Fibroblast of skin of abdomen (primary cell): ENCODE data around the gene LOXHD1.

Experiments used
- DNase-seq: peaks from one replicate; pipeline ENCODE4 v3.0.0-alpha.2; 2013

The LOXHD1 gene

DNA sequence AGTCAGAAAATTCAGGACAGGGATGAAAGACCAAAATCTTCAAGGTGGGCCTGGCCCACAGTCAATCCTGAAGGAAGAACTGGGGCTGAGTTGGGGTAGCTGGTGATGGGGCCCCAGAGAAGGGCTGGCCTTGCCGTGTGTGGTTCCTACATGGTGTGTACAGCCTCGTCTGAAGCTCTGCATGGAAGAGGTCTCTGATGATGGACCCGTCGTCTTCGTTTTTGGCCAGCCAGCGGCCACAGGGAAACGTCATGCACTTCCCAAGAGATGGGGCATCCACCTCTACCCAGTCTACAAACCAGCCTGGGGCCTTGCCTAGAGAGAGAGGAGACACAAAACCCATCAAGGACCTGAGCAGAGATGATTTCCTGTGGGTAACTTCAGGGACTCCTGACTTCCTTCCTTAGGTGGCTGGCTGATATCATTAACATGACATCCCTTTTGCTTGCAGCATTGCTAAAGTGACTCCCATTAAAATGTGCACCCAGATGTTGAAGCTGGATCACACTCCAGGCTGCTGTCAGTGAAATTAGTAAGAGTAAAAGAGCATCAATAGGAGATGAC is 115.3 kb downstream of the LOXHD1 start:
- no peak for DNase-seq

GRCh38 chr18:46538376-46538775 is 118.6 kb downstream of the LOXHD1 start:
- no peak for DNase-seq

DNA sequence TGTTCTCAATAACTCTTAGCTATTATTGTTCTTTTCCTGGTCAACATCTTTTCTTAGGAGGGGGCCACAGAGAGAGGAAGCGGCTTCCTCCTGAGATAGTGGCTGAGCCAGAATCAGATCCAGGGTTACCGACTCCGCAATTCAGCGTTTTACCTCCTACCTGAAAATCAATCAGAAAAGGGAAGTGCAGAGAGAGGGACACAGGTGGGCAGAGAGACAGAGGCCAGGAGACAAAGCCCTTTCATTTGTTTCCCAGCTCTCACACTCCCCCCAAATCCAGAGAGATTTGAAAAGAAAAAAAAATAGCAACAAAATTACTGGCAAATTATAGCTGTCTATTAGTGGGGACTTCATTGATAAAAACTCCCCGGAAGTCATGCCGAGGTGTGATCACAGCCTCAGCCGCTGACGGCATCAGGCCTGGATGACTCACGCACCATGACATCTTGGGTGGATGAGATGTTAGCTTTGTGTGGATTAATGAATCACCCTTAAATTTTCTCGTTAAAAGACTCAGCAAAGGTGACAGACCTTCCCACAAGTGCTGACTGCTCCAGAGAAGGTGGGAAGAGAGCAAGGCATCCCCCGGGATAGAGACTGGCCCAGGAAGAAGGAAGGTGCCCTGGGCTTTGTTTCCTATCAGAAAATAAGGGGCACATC is 120.7 kb downstream of the LOXHD1 start:
- DNase-seq = no peak

DNA sequence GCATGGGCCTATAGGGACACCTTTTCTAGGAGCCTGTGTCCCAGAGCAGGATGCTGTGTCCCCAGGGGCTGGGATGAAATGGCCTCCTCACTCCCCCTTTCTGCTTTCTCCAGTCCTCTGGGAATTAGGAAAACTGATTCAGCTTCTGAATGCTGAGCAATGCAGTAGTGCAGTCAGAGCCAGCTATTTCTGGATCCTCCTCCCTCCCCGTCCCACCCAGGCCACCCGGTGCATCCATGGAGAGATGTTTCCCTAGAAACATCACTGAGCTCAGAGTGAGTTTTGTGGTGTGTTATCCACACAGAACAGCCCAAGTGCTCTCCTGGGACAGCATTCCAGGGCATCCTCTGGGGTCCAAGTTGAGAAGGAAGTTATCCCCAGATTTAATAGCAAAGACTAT is 125.5 kb downstream of the LOXHD1 start:
- DNase-seq = no peak

- no peak for DNase-seq
Measured at GRCh38 chr18:46528037-46528436, 129.0 kb downstream of the LOXHD1 start.

DNA sequence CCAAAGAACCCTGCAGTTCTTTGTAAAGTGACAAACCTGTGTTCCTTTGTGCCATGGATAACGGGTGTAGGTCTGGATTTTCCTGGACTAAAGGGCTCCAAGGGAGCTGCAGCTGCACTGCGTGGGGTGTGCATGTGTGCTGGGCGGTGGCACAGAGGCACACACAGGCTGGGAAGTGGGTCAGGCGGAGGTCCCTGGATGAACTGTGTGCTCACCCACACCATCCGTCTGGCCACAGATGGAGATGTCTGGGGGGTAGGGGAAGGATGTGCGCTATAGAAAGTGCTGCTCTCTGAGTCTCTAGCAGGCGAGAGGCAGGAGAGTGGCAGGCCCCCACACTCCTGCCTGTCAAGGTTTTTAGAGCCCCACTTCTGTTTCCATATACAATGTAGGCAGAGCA is 137.2 kb downstream of the LOXHD1 start:
- DNase-seq = no peak

DNA sequence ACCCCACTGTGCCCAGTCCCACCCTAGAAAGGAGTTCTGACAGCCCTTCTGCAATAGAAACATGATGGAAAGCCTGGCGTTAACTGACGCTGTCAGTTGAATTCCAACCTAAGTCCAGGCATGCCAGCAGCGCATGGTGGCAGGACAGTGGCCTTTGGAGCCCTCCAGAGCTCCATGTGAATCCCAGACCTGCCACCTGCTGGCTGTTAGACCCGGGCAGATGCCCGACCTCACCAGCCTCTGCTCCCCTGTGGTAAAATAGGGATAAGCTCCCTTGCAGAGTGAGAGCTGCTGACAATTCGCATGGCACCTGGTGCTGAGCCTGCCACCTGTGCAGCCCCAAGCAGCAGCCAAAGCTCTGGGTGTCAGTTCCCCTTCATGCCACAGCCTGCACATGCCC is 138.6 kb downstream of the LOXHD1 start:
- no peak for DNase-seq

DNA sequence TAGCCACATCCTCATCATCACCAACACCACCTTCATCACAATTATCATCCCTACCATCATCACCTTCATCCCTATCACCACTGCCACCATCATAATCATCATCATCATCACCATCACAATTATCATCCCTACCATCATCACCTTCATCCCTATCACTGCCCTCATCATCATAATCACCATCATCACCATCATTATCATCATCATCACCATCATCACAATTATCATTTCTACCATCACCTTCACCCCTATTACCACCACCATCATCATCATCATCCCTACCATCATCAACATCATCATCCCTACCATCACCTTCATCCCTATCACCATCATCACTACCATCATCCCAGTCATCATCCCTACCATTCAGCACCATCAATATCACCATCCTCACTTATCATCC is 140.5 kb downstream of the LOXHD1 start:
- DNase-seq = no peak

DNA sequence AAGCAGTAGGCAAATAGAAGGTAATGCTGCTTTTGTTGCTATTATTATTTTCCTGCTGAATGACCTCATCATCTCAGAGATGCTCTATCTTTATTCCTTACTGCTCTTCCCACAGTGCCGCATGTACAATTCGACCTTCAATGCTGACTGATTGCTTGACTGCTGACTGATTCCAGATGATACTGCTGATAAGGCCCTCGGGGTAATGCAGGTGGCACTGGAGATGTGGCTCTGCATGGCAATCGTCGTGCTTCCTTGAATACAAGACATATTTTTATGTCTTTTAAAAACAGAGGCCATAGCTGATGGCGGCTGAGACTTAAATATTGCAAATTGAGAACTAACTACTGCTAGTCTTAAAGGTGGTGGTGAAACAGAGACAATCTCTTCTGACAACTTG is 146.6 kb downstream of the LOXHD1 start:
- no peak for DNase-seq

- DNase-seq = no peak
Measured at GRCh38 chr18:46509530-46509929, 147.5 kb downstream of the LOXHD1 start.

- DNase-seq = no peak
Measured at GRCh38 chr18:46506974-46507586, 149.9 kb downstream of the LOXHD1 start.

- DNase-seq = no peak
Measured at GRCh38 chr18:46502444-46502843, 154.6 kb downstream of the LOXHD1 start.

DNA sequence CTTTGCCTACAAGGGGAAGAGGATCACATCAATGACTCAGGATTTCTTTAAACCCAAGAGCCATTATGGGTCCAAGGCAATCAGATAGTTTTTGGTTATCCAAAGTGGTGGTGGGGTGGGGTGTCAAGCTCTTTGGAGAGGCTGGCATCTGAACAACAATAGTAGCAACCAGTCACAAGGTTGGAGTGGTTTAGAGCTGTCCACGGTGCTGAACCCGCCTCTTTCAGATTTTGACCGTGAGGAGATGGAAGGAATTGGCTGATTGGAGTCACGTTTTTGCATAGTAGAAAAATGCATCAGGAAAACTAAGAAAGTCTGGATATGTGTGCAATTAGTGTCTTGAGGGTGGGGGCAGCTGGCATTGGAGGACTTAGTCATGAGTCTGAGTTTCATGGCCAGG is 159.9 kb downstream of the LOXHD1 start:
- peak; percentile 16 for DNase-seq

GRCh38 chr18:46488471-46489213 is 168.4 kb downstream of the LOXHD1 start:
- no peak for DNase-seq

GRCh38 chr18:46485675-46486194 is 171.3 kb downstream of the LOXHD1 start:
- DNase-seq = no peak

GRCh38 chr18:46484971-46485370 is 172.0 kb downstream of the LOXHD1 start:
- no peak for DNase-seq

GRCh38 chr18:46482831-46483230 is 174.2 kb downstream of the LOXHD1 start:
- DNase-seq = no peak

GRCh38 chr18:46481847-46482245 is 175.2 kb downstream of the LOXHD1 start:
- no peak for DNase-seq

- peak; percentile 30 for DNase-seq
Measured at GRCh38 chr18:46481048-46481846, 175.8 kb downstream of the LOXHD1 start.

- peak; percentile 21 for DNase-seq
Measured at GRCh38 chr18:46480226-46480625, 176.8 kb downstream of the LOXHD1 start.

DNA sequence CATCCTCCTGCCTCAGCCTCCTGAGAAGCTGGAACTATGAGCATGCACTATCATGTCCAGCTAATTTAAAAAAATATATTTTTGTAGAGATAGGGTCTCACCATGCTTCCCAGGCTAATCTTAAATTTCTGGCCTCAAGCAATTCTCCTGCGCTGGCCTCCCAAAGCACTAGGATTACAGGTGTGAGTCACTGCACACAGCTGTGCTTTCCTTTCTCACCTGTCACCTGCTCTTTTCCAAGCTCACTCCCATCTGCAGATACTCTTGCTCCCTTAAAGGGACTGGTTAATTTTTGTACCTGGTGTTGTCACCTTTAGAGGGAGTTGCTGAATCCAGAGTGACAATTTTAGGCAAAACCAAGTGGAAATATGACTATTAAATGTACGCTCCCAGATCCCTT is 178.2 kb downstream of the LOXHD1 start:
- no peak for DNase-seq

DNA sequence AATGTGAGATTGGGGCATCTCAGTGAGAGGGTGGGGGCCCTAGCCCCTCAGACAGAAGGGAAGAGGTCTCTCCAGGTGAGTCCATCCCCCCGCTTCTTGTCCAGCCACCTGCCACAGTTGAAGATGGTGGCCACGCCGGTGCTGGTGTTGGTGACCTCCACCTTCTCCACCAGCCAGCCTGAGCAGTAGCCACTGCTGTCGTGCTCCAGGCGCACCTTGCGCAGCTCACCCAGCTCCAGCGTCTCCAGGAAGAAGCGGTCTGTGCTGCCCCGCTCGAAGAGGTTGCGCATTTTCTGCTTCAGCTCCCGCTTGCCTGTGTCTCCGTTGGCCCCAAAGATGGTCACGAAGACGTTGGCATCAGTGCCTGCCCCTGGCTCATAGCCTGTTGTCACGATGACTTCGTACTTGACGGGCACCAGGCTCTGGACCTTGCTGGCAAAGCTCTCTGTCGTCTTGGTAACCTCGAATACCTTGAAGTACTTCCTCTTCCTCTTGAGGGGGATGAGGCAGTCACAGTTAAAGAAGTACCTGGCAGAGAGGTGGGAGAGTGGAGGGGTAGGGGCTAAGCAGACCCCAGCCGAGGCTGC is 179.5 kb downstream of the LOXHD1 start:
- no peak for DNase-seq
